Measurements from ENCODE around the gene TMEM201.

The TMEM201 gene

GRCh38 chr1:9588551-9589143 lies at the start of gene TMEM201:
Gene TMEM201, plus strand, starts transcription at chr1:9588911. Its CDS starts 20 bp downstream, at chr1:9588931.
- TF ChIP-seq CTCF (IDR thresholded peaks at IDR 0.05; ENCODE audit: borderline replicate concordance, insufficient read depth, low read depth, low read length) = peak; percentile 87
- peak within 1 kb of the TSS; percentile 80 for H3K4me3 ChIP-seq (ENCODE audit: low read depth, low read length)

GRCh38 chr1:9539165-9539828 lies 49.4 kb upstream of the TMEM201 start, which contains the start of gene SLC25A33:
Gene SLC25A33, plus strand, starts transcription at chr1:9539465. Its CDS starts 227 bp downstream, at chr1:9539692.
- peak within 1 kb of the TSS; percentile 91 for H3K4me3 ChIP-seq (ENCODE audit: low read depth, low read length)
- TF ChIP-seq CTCF (IDR thresholded peaks at IDR 0.05; ENCODE audit: borderline replicate concordance, insufficient read depth, low read depth, low read length) = no peak

- peak overlapping the region; percentile 91 for H3K4me3 ChIP-seq (ENCODE audit: low read depth, low read length)
- TF ChIP-seq CTCF (IDR thresholded peaks at IDR 0.05; ENCODE audit: borderline replicate concordance, insufficient read depth, low read depth, low read length) = no peak
Observed at GRCh38 chr1:9539829-9540550, 48.7 kb upstream of the TMEM201 start.

GRCh38 chr1:9542430-9542829 lies 46.3 kb upstream of the TMEM201 start:
- H3K4me3 ChIP-seq (ENCODE audit: low read depth, low read length) = no peak overlapping the region
- no peak for TF ChIP-seq CTCF (IDR thresholded peaks at IDR 0.05; ENCODE audit: borderline replicate concordance, insufficient read depth, low read depth, low read length)

GRCh38 chr1:9544926-9545325 lies 43.8 kb upstream of the TMEM201 start:
- TF ChIP-seq CTCF (IDR thresholded peaks at IDR 0.05; ENCODE audit: borderline replicate concordance, insufficient read depth, low read depth, low read length) = no peak
- H3K4me3 ChIP-seq (ENCODE audit: low read depth, low read length) = no peak overlapping the region

GRCh38 chr1:9549955-9550546 lies 38.7 kb upstream of the TMEM201 start:
- no peak overlapping the region for H3K4me3 ChIP-seq (ENCODE audit: low read depth, low read length)
- no peak for TF ChIP-seq CTCF (IDR thresholded peaks at IDR 0.05; ENCODE audit: borderline replicate concordance, insufficient read depth, low read depth, low read length)

All from GM12875 (cell line).